HL-60 (cell line): ENCODE data around the gene ZSWIM3.

Experiments
- CTCF ChIP-seq: IDR thresholded peaks from one replicate; pipeline ENCODE4 v1.5.1; 2011; ENCODE audit warnings: low read length, control low read depth, inconsistent platforms; ENCODE audit not compliant: insufficient read depth
- GABPA ChIP-seq: IDR thresholded peaks from 2 replicates; pipeline ENCODE4 v1.6.1; 2012; ENCODE audit warnings: low read depth
- POLR2AphosphoS5 ChIP-seq: IDR thresholded peaks from 2 replicates; pipeline ENCODE4 v1.6.1; 2012; ENCODE audit warnings: low read depth
- TF ChIP-seq, protein P1 (sequence below): IDR thresholded peaks from 2 replicates; pipeline ENCODE4 v1.6.1; 2012; ENCODE audit warnings: low read depth; ENCODE audit not compliant: insufficient replicate concordance

DNA sequence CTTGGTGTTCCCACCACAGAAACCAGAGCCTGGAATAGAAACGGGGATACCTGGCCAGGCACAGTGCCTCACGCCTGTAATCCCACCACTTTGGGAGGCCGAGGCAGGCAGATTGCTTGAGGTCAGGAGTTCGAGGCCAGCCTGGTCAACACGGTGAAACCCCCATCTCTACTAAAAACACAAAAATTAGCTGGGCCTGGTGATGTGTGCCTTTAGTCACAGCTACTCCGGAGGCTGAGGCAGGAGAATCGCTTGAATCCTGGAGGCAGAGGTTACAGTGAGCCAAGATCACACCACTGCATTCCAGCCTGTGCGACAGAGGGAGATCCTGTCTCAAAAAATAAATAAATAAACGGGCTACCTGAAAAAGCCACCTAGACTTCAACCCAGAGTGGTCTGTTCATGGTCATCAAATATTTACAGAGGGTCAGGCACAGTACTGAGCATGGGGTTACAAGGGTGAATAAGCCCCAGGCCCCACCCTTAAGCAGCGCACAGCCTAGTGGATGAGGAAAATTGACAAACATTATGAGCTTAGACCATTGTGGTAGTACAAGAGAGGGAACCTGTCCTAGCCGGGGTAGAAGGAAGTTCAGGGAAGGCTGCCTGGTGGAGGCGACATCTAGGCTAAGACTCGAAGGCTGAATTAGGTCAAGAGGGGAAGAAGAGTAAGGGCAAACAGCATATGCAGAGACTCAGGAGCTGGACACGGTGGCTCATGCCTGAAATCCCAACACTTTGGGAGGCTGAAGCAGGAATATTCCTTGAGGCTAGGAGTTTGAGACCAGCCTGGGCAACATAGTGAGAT lies 69.9 kb downstream of the ZSWIM3 start:
- TF ChIP-seq CTCF (no peak), POLR2AphosphoS5 (no peak), GABPA (no peak)
- TF ChIP-seq, protein P1, sequence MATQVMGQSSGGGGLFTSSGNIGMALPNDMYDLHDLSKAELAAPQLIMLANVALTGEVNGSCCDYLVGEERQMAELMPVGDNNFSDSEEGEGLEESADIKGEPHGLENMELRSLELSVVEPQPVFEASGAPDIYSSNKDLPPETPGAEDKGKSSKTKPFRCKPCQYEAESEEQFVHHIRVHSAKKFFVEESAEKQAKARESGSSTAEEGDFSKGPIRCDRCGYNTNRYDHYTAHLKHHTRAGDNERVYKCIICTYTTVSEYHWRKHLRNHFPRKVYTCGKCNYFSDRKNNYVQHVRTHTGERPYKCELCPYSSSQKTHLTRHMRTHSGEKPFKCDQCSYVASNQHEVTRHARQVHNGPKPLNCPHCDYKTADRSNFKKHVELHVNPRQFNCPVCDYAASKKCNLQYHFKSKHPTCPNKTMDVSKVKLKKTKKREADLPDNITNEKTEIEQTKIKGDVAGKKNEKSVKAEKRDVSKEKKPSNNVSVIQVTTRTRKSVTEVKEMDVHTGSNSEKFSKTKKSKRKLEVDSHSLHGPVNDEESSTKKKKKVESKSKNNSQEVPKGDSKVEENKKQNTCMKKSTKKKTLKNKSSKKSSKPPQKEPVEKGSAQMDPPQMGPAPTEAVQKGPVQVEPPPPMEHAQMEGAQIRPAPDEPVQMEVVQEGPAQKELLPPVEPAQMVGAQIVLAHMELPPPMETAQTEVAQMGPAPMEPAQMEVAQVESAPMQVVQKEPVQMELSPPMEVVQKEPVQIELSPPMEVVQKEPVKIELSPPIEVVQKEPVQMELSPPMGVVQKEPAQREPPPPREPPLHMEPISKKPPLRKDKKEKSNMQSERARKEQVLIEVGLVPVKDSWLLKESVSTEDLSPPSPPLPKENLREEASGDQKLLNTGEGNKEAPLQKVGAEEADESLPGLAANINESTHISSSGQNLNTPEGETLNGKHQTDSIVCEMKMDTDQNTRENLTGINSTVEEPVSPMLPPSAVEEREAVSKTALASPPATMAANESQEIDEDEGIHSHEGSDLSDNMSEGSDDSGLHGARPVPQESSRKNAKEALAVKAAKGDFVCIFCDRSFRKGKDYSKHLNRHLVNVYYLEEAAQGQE: no peak
